Spleen (tissue), 11 donors: ENCODE data around the gene GNAI2. TPM values are rescaled to one million over a fixed set of nuclear protein-coding genes. Genes with fewer than 3 reads are reported as not detected.

Source experiments
- DNase-seq: peaks from one replicate; pipeline ENCODE4 v3.0.0-alpha.2; 2020
- H3K27ac ChIP-seq, 8 donors: fragments of 200-600 bp; sonication (generic) in 7 of 8; 1 replicate in 4 of 8; 2 replicates in 4 of 8; pipeline versions ENCODE4 v1.5.0 to v1.8.0; 2016 to 2021; ENCODE audit warnings: inconsistent platforms in 4 of 8, mild to moderate bottlenecking in 4 of 8, moderate library complexity in 1 of 8
- H3K27me3 ChIP-seq, 7 donors: fragments of 200-600 bp; sonication (generic) in 6 of 7; replicated peaks in 1 of 7; 1 replicate in 4 of 7; 2 replicates in 3 of 7; pipeline versions ENCODE4 v1.5.0 to v1.8.0; 2016 to 2021; ENCODE audit warnings: inconsistent platforms in 3 of 7, mild to moderate bottlenecking in 1 of 7
- H3K36me3 ChIP-seq, 6 donors: fragments of 200-600 bp; sonication (generic) in 5 of 6; 1 replicate in 4 of 6; 2 replicates in 2 of 6; pipeline versions ENCODE4 v1.5.0 to v1.8.0; 2016 to 2021; ENCODE audit warnings: inconsistent platforms in 2 of 6
- H3K4me1 ChIP-seq, 6 donors: fragments of 200-600 bp; sonication (generic) in 5 of 6; 1 replicate in 3 of 6; 2 replicates in 3 of 6; pipeline versions ENCODE4 v1.5.0 to v1.8.0; 2016 to 2021; ENCODE audit warnings: inconsistent platforms in 3 of 6
- H3K4me3 ChIP-seq, 8 donors: fragments of 200-600 bp; sonication (generic) in 7 of 8; 1 replicate in 4 of 8; 2 replicates in 4 of 8; pipeline versions ENCODE4 v1.5.0 to v1.8.0; 2016 to 2021; ENCODE audit warnings: inconsistent platforms in 4 of 8, mild to moderate bottlenecking in 4 of 8, moderate library complexity in 2 of 8
- H3K9me3 ChIP-seq, 8 donors: fragments of 200-600 bp; sonication (generic) in 7 of 8; 1 replicate in 4 of 8; 2 replicates in 4 of 8; pipeline versions ENCODE4 v1.5.0 to v1.8.0; 2016 to 2021; ENCODE audit warnings: inconsistent platforms in 4 of 8
- POLR2A ChIP-seq, 3 donors: fragments of 450-650 bp; IDR thresholded peaks; one replicate each; pipeline ENCODE4 v1.5.1; 2017; ENCODE audit warnings: antibody characterized with exemption in 3 of 3, mild to moderate bottlenecking in 1 of 3
- POLR2AphosphoS5 ChIP-seq, 3 donors: sonication (generic); formaldehyde crosslinking; IDR thresholded peaks; one replicate each; pipeline ENCODE4 v1.5.1; 2017; ENCODE audit warnings: antibody characterized with exemption in 3 of 3
- WGBS, 5 donors: extraction: QIAGEN DNeasy Blood & Tissue Kit in 3 of 5; methylation state at CpG; one replicate each; pipeline versions ENCODE4 v1.1.5 to v1.1.7; 2013 to 2018; 5-methylcytosine and 5-hydroxymethylcytosine counted together
- intact Hi-C: fragments of 100-400 bp; cut with DNase I; formaldehyde crosslinking; loops from one replicate; pipeline ENCODE4 v1.15.0; 2023; ENCODE audit warnings: low total_unique reads
- polyA plus RNA-seq, 3 donors: library from polyadenylated mRNA; stranded (reverse); fragments of 200-250 nt; gene quantifications; one replicate each; pipeline ENCODE4 v1.2.1, GENCODE V29; 2013
- total RNA-seq, 7 donors: library from RNA; depleted of rRNA in 3 of 7; stranded (reverse); fragments of >200 nt in 3 of 7; fragmentation: NEBNext Ultra II Directional in 4 of 7; extraction: Animal tissue kit (Norgen Biotek cat#: 25700) in 4 of 7; gene quantifications; one replicate each; pipeline versions ENCODE4 v1.1.0 to v1.2.1, GENCODE V29; 2016 to 2021
- TF ChIP-seq, protein P1 (sequence below), 11 experiments: fragments of 200-600 bp in 7 of 11; fragments of 450-650 bp in 4 of 11; sonication (generic) in 4 of 11; IDR thresholded peaks in 8 of 11; conservative IDR thresholded peaks in 3 of 11; 1 replicate in 7 of 11; 2 replicates in 4 of 11; pipeline versions ENCODE4 v1.4.0 to v1.8.0; 2016 to 2021; ENCODE audit warnings: antibody characterized with exemption in 11 of 11, inconsistent platforms in 4 of 11, mild to moderate bottlenecking in 1 of 11
- donor health status: healthy with polysubstance abuse.
- donor health status: DM: no; HTN: no; CAD: no; lungs with moderate emphysema.
- donor health status: DM: no; HTN: no; CAD: no.
- donor health status: Bipolar disorder and iron deficiency.
- donor health status: healthy.
- donor health status: DM: no; HTN: no; CAD: no.
- donor health status: DM: yes; HTN: yes; CAD: no.

GNAI2 gene
- total and polyA plus RNA-seq, 10 donors = 147 to 466 (median 360) TPM

DNA sequence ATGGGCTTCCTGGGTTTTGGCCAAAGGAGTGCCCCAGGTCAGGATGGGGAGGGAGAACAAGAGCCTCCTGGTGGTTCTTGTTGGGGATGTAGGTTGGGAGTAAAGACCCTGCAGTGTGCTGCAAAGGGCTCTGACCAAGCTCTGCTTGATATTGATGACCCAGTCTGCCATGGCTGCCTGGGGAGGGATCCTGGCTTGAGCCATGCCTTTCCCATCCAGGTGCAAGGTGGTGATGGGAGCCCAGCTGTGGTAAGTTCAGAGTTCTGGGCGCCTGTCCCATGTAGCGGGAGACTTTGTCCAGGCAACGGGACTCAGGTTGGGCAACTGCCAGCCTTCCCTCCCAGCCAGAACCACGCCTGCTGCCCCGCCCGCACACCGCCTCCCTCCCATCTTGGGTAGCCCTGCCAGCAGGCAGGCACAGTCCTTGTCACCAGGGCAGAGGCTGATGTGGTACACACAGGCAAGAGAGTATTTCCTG lies 2.6 kb downstream of the GNAI2 start:
- H3K27ac ChIP-seq = peak overlapping the region; percentile 94 to 99 (median 96)
- 25 to 54% (median 28%) methylated on average over 7 of the region's 7 CpGs; no CpG with 5 or more reads in 1 of the 5 donors for WGBS, 5 donors
- no peak for TF ChIP-seq POLR2A (IDR thresholded peaks at IDR 0.05)
- TF ChIP-seq, protein P1, sequence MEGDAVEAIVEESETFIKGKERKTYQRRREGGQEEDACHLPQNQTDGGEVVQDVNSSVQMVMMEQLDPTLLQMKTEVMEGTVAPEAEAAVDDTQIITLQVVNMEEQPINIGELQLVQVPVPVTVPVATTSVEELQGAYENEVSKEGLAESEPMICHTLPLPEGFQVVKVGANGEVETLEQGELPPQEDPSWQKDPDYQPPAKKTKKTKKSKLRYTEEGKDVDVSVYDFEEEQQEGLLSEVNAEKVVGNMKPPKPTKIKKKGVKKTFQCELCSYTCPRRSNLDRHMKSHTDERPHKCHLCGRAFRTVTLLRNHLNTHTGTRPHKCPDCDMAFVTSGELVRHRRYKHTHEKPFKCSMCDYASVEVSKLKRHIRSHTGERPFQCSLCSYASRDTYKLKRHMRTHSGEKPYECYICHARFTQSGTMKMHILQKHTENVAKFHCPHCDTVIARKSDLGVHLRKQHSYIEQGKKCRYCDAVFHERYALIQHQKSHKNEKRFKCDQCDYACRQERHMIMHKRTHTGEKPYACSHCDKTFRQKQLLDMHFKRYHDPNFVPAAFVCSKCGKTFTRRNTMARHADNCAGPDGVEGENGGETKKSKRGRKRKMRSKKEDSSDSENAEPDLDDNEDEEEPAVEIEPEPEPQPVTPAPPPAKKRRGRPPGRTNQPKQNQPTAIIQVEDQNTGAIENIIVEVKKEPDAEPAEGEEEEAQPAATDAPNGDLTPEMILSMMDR (IDR thresholded peaks at IDR 0.05 in 8 of 11, conservative IDR thresholded peaks at IDR 0.05 in 3 of 11) = peak in 1 of 11 experiments; percentile 17
- peak; percentile 64 to 80 (median 68) for TF ChIP-seq POLR2AphosphoS5 (IDR thresholded peaks at IDR 0.05)
- intact Hi-C loops = loop anchor here (10.0 kb wide), 1 partner anchor 86 kb away; the partner anchor contains the start of genes HYAL2 and TUSC2
- H3K9me3 ChIP-seq = no peaks in the 10 kb centered on the region
- H3K36me3 ChIP-seq = peaks cover 0 to 38% (median 11%) of the 10 kb centered on the region in 6 donors
- no peaks in the 10 kb centered on the region for H3K27me3 ChIP-seq
- peaks cover 58 to 77% (median 70%) of the 10 kb centered on the region in 6 donors for H3K4me1 ChIP-seq
- DNase-seq = peak; percentile 92
- peak overlapping the region; percentile 87 to 98 (median 92) for H3K4me3 ChIP-seq

DNA sequence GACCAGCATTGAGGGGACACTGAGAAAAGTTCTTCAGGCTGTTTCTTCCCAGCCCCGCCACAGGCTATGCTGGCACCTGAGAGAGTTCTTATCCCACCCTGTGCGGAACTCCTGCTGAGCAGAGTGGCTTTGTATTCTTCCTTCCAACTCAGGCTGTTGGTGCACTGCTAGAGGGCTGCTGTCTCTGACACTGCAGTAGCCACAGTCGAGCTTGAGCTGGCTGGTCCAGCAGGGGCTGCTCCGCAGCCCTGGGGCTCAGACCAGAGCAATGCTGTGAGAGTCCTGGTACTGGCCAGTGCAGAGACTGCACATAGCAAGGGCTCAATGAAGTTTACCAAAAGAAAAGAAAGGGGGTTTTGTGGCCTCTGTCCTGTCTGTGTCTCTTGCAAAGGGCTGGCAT lies 3.6 kb downstream of the GNAI2 start:
- intact Hi-C loops = loop anchor here (10.0 kb wide), 1 partner anchor 85 kb away; the partner anchor contains the start of genes HYAL2 and TUSC2
- Histone ChIP-seq H3K4me3 (peak overlapping the region in 4 of 8 donors; percentile 1 to 98 (median 96)), H3K27ac (peak overlapping the region; percentile 48 to 99 (median 96)), H3K27me3 (no peaks in the 10 kb centered on the region), H3K9me3 (no peaks in the 10 kb centered on the region), H3K4me1 (peaks cover 69 to 79% (median 75%) of the 10 kb centered on the region in 6 donors), H3K36me3 (peaks cover 0 to 49% (median 17%) of the 10 kb centered on the region in 6 donors)
- WGBS, 5 donors = 48 to 82% (median 75%) methylated on average over 3 to 4 of the region's 4 CpGs
- TF ChIP-seq POLR2AphosphoS5 (IDR thresholded peaks at IDR 0.05) = no peak
- TF ChIP-seq POLR2A (IDR thresholded peaks at IDR 0.05) = no peak
- TF ChIP-seq, protein P1 (IDR thresholded peaks at IDR 0.05 in 8 of 11, conservative IDR thresholded peaks at IDR 0.05 in 3 of 11) = no peak
- no peak for DNase-seq

DNA sequence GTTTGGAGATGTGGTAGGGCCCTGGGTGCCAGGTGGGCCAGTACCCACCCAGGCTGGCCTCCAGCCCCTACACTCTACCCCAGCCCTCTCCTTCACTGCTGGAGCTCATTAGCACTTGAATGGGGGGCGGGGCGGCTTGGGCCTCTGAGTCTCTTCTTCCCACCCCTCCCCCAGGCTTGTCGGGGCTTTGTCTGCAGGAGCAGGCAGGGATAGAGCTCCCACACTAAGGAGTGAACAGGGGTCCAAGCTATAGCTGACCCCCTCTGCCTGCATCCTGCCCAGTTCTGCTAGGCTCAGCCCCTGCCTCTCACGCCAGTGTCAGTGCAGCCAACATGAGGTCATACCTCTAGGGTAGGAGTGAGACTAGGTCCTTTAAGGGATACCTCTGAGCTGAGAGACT lies 5.2 kb downstream of the GNAI2 start:
- 59 to 92% (median 73%) methylated on average over 2 to 4 of the region's 4 CpGs for WGBS, 5 donors
- no peak for DNase-seq
- no peaks in the 10 kb centered on the region for H3K9me3 ChIP-seq
- peaks cover 80 to 84% (median 81%) of the 10 kb centered on the region in 6 donors for H3K4me1 ChIP-seq
- intact Hi-C loops = no loop called here
- H3K27me3 ChIP-seq = no peaks in the 10 kb centered on the region
- peaks cover 0 to 59% (median 17%) of the 10 kb centered on the region in 6 donors for H3K36me3 ChIP-seq
- H3K4me3 ChIP-seq = peak overlapping the region in 2 of 8 donors; percentile 8 to 60
- H3K27ac ChIP-seq = peak overlapping the region; percentile 88 to 99 (median 96)
- TF ChIP-seq, protein P1 (IDR thresholded peaks at IDR 0.05 in 8 of 11, conservative IDR thresholded peaks at IDR 0.05 in 3 of 11) = no peak
- TF ChIP-seq POLR2A (IDR thresholded peaks at IDR 0.05) (no peak), POLR2AphosphoS5 (IDR thresholded peaks at IDR 0.05) (no peak)

DNA sequence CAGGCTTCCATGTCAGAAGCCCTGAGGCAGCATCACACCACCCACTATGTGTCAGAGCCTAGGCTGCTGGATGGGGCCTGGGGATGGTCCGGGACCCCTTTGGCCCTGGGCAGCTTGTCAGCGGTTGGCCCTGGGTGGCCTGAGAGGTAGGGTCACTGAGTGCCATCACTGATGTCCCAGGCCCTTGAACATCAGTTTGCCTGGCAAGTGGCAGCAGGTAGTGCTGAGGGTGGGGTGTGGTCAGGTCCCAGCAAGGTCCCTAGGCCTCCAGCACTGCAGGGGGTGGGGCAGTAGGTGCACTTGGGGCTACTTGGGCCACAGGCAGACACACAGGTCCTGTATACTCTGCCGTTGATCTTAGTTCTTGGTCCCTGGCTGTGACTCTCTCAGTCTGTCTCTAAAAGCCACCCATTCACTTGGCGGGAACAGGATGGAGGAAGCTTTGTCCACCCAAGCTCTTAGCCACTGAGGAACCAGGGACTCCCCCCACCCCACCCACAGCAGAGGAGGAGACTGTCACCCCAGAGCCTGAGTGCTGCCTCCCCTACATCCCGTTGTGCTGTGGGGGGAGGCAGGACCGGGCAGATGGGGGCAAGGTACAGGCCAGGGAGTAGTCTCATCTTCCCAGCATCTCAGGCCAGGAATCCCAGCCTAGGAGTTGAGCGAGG lies 5.8 kb downstream of the GNAI2 start:
- intact Hi-C loops = no loop called here
- TF ChIP-seq POLR2A (IDR thresholded peaks at IDR 0.05) = no peak
- TF ChIP-seq POLR2AphosphoS5 (IDR thresholded peaks at IDR 0.05) = no peak
- TF ChIP-seq, protein P1 (IDR thresholded peaks at IDR 0.05 in 8 of 11, conservative IDR thresholded peaks at IDR 0.05 in 3 of 11) = no peak
- WGBS, 5 donors = 32 to 55% (median 38%) methylated on average over 4 to 7 of the region's 7 CpGs

More for the DNA sequence above, 5.8 kb downstream of the GNAI2 start:
- no peaks in the 10 kb centered on the region for H3K27me3 ChIP-seq
- H3K9me3 ChIP-seq = no peaks in the 10 kb centered on the region
- H3K4me1 ChIP-seq = peaks cover 86 to 91% (median 88%) of the 10 kb centered on the region in 6 donors
- DNase-seq = peak; percentile 77
- H3K27ac ChIP-seq = peak overlapping the region; percentile 88 to 99 (median 96)
- H3K4me3 ChIP-seq = peak overlapping the region in 4 of 8 donors; percentile 8 to 60 (median 24)
- peaks cover 0 to 62% (median 17%) of the 10 kb centered on the region in 6 donors for H3K36me3 ChIP-seq
